NCI-H1436 (cell line): ENCODE measurements around the gene AGAP1.

ENCODE experiments used
- DNase-seq: peaks from one replicate; lab custom pipeline; 2025; lab: John Stamatoyannopoulos, UW

The AGAP1 gene

DNA sequence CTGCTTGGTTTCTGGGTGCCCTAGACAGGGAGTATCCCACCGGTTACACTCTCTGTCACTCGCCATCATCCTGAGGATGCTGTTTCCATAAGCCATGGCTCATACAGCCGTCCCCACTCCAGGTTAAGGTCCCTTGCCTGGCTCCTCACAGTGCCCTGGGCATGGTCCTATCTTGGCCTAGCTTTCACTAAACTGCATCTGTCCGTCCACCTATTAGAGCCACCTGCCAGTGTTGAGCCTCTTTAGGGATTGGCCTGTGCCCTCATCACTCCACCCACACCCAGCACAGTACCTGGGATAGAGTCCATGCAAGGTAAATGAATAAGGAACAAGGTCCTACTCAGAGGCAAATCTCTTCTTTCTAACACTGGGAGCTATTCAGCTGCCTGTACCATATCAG lies 354.2 kb downstream of the AGAP1 start:
- no peak for DNase-seq

DNA sequence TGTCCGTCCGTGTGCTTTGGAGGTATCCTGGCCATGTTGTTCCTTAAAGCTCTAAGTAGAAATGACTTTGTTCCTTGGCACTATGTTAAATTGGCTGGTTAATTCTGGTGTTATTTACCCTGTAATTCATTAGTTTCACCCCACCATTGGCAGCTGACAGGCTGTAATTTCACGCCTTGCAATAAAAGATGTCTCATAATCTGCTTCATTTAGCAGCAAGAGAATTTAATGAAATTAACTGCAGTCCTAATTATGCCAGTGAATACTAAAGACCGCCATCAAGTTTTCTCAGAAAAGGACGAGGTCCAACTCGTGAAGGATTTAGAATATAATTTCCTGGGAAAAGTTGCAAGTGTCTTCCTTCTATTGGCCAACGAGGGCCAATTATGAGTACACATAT lies 355.1 kb downstream of the AGAP1 start:
- no peak for DNase-seq

DNA sequence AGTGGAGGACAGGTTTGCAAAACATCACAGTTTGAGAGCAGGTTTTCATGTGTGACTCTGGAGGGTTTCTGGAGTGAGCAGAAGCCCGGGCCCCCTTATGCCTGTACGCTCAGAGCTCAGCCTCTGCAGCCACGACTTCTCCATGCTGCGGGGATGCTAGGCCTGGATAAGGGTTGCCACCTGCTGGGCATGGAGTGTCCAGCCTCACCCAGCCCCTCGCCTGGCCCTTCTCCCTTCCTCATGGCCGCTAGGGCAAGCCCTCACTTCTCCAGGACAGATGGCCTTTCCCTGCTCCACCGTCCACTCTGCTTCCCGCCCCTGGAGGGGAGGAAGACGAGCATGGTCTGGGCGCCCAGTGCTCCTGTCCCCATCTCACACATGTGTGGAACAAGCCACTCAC lies 355.6 kb downstream of the AGAP1 start:
- DNase-seq: no peak

DNA sequence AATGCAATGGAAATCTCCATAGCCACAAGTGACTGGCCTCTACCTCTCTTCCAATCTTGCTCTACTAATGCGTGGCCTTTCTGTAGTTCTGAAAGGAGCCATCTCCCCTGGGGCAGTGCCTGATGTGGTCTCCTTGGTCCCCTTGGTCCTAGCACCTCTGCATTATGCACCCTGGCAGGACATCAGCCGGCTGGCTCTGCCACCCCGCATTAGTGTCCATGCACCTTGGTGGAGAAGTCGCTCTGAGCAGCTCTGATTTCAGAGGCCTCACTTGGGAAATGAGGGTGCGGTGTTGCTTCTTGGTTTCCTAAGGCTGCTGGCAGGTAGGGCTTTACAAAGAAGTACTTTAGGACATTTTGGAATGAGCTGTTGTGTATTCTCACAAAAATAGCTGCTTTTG lies 356.4 kb downstream of the AGAP1 start:
- DNase-seq: no peak

DNA sequence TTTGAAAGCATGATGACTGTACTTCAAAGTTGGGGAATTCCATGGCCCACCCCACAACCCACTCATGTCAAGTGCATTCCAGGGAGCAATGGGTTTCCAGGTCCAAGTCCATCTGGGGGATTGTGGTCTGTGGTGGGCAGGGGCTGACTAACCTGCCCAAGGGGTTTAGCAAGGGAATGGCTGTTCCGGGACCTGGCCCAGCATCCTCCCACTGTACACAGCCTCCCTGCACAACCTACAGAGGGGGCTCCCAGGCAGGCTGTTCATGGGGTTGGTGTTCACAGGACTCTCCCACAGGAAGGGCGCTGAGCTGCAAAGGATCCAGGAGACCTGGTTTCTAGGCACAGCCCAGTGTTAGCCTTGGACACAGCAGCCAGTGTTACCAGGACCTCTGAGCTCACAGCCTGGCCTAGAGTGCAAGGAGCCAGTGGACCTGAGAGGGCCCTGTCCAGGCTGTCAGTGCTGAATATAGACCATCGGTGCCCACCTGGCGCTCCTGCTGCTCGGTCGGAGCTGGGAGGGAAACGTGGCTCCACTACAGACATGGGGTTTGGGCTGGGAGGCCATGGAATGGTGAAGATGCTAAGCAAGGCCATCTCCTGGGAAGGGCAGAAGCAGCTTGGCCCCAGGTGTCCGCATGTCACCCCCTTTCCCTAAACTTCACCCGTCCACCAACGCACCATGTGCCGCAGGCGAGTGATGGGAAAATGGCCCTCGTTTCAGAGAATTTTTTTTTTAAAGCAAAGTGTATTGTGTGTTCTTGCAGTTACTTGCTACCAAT lies 357.1 kb downstream of the AGAP1 start:
- DNase-seq: no peak

DNA sequence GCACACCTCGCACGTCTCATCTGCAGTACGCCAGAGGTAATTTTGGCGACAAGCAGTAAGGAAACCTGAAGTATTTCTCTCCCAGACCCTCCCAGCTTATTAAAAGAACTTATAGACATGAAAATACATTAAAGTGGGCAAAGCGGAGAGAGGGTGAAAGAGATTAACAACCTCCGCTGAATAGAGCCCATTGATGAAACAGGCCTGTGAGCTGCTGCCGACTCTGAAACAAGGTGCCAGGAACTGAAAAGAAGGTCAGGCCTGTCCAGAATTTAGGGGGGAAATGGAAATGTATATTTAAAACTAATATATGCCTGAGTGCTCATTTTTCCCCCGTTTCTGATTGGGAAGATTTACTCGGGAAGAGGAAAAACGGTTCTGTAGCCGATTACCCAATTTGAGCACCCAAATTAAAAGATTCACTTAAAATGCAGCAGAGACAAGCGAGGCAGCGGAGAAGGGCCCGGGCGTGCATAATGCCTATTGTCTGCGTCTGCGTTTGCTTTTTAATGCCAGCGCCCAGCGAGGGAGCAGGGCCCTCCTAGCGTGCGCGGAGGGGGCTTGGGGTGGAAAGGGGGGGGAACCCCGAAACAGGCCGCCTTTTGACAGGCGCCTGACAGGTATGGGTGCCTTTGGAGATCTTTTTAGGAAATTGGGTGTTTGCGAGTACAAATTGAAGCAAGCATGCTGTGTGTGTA lies 358.1 kb downstream of the AGAP1 start:
- DNase-seq: no peak

DNA sequence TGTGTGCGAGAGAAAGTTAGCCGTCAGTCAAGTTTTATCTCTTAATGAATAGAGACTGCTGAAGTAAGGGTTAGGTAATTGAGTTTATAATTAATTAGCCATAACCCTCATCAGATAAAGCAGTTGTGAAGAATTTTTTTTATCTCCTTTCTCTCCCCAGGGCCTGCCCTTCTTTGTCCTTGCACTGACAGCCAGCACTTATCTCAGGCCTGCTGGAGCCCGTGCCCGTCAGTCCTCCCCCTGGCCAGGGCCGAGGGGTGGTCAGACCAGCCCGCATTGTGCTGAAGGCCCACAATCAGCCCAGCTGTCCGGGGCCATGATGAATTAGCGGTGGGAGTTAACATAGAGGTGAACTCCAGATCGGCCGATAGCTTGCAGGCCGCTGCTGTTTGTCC lies 358.7 kb downstream of the AGAP1 start:
- no peak for DNase-seq

DNA sequence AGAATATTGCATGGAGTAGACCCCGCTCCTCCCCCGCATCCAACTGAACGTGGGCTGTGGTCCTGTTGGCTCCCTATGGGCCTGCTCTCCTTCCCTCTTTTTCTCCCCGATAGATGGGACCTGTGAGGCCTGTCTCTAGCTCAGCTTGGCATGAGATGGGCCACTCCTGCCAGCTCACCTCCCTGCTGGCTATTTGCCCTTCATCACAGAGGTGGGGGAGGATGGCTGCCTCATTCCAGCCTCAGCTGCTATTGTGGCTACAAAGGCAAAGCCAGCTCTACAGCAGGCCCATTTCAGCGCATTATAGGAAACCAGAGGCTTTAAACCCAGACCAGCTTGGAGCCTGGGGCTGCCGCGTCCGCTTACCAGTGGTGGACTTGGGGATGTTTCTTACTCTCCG lies 360.4 kb downstream of the AGAP1 start:
- no peak for DNase-seq

DNA sequence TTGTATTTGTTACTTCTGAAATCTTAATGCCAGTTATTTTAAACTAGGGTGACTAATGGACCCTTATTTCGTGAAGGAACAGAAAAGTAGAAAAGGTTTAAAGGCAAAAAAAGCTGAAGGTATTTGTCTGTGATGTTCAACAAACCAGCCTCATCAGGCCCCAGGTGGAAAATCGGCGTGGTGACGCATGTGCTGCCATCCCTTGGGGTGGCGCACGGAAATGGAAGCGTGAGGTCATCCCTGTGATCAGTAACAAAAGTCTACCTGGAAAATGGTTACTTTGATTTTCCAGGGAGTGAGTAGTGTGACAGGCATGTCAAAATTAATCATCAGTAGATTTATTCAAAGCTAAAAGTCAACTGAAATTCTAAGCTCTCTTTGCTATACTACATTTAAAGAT lies 361.2 kb downstream of the AGAP1 start:
- DNase-seq: no peak

DNA sequence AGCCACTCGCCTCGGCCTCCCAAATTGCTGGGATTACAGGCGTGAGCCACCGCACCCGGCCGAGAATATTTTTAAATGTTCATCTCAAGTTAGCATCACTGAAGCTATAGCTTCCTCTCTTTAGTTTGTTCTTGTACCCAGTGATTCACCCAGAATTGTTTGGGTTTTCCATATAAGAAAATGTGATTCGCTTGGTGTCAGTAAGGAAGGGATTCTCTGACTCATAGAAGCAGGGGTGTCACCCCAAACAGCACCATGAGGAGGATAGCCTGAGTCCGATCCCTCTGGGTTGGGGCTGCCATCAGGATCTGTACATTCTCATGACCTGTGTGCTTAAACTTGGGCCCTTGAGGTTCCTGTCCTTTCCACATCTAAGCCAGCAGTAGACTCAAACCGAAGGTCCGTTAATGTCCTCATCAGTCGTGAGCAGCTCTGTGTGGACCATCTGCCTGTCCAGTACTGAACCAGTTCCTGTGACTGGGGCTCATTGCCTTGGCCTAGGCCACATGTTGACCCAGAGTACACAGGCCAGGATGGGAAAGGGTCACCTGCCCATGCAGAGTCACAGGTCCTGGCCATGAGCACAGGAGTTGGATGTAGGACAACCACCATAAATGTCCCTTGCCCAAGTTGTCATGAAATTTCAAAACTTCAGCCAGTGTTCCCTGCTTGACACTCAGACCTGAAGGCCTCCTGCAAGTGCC lies 362.5 kb downstream of the AGAP1 start:
- no peak for DNase-seq

DNA sequence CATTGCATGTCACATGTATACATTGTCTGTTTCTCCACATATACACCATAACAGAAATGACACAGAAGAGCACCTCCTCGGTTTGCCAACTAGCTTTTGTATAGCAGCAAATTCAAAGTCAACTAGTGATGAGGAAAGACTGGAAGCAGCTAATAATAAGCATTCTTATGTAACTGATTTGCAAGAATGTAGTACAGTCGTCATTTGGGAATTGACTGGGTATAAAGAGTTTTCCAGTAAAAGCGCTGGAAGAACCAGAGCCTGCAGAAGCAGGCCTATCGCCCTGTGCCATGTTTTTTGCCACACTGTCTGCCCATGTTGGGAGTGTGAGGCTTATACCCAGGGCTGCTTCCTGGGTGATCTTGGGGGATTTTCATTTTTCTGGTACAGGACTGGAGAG lies 363.8 kb downstream of the AGAP1 start:
- DNase-seq: no peak

DNA sequence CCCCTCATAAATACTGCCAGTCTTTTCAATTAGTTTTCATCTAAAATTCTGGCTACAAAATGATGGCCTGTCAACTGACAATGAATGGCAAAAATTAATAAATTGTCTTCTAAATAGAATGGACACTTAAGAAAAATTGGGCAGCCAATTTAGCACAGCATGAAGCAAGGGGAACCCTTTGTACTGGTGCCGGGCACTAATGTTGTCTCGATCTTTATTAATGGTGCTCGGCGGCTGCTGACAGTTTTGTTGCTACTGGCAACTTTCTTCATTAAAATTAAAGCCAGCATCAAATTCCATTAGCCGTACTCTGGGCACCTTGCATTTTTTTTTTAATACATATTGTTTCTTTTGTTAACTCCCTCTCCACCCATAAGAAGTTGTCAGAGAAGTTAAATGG lies 365.0 kb downstream of the AGAP1 start:
- DNase-seq: no peak

DNA sequence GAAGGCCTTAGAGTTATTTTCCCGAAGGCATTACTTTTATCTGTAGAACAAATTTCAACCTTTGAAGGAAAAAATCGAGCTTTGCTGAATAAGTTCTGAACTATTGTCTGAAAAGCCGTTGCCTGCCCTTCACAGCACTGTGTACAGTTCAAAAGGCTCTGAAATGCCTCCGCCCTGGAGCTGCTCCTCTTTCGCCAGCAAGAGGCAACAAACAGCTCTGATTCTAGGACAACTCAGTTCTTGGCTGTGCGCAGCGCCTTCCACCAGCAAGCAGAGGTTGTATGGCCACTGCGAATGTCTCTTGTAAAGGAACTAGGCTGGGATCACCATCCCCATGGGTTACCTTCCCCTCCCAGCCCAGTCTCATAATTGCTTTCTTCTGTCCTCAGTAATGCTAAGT lies 365.8 kb downstream of the AGAP1 start:
- DNase-seq: no peak

DNA sequence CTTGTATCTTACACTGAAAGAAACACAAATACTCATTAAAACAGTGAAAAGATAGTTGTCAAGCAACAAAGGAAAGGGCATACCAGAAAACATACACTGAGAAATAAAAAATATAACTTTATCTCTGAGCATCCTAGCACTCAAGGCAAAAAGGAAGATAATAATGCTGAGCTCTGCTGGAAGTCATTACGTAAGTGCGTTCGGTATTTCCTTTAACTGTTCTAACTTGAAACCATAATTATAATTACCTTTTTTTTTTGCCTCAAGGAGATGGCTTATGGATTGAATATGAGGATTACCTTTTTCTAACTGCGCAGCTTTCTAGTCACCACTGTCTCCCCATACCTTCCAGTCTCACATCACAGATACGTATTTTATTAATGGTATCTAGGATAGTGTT lies 366.3 kb downstream of the AGAP1 start:
- DNase-seq: no peak

DNA sequence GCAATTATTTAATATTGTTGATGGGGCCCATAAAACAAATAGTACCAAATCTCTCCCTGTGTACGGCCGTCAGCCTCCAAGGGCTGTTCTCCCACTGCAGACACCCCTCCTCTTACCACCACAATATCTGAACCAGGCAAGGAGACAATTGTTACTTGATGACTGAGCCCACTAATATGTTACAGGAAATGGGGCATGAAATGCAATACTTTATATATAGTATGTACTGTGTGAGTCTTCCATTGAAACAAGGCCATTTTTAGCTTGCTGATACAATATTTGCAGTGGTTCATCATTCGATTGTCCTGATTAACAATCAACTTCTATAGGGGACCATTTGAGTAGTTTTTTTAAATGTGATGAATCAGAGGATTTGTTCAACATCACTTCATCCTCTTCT lies 367.0 kb downstream of the AGAP1 start:
- no peak for DNase-seq

DNA sequence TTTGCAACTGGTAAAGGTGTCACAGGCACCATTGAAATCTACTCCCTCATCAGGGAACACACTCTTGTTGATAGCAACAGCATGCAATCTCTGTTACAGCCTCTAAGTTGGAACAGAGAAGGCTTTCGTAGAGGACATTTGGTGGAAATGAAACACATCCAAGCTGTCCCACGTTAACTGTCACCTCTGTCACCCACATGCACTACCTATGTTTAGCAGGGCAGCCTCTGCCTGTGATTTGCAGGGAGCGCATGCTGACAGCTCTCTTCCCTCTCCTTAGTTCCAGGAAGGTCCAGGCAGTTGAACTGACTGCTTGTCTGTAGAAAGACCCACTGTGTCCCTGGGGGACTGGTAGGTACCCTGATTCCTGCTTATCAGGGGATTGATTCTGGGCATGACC lies 367.5 kb downstream of the AGAP1 start:
- DNase-seq: no peak

DNA sequence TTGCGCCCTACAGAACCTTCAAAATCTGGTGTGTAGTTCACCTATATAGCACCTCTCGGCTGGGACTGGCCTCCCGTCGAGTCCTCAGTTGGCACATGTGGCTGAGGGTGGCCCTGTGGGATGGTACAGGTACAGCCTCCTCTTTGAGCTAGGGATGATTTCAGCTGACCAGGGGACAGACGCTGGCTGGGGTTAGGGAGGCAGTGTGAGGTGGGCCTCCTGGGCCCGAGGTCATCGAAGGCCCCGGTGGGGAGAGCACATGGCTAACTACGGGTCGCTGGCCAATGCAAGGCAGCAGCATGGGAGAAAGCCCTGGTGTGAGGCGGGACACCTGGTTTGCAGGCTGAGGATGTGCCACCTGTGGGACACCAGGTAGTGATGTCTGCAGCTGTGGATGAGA lies 369.6 kb downstream of the AGAP1 start:
- DNase-seq: no peak

DNA sequence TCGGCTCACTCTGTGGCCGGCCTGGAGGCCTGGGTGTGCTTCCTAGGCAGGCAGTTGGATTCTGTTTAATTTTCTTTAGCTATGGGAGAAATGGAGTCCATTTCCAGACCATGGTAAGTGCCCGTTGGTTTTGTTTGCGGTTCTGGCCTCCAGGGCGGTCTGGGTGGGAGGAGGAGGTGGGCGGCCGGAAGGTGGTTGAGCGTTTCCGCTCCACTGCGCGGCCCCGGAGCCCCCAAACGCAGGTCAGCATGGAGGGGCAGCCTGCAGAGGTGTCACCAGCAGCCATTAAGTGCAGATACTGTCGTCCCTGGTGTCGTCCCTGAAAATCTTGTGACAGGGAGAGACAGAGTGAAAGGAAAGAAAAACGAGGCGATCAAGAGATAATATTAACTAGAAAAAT lies 370.5 kb downstream of the AGAP1 start:
- DNase-seq: no peak

DNA sequence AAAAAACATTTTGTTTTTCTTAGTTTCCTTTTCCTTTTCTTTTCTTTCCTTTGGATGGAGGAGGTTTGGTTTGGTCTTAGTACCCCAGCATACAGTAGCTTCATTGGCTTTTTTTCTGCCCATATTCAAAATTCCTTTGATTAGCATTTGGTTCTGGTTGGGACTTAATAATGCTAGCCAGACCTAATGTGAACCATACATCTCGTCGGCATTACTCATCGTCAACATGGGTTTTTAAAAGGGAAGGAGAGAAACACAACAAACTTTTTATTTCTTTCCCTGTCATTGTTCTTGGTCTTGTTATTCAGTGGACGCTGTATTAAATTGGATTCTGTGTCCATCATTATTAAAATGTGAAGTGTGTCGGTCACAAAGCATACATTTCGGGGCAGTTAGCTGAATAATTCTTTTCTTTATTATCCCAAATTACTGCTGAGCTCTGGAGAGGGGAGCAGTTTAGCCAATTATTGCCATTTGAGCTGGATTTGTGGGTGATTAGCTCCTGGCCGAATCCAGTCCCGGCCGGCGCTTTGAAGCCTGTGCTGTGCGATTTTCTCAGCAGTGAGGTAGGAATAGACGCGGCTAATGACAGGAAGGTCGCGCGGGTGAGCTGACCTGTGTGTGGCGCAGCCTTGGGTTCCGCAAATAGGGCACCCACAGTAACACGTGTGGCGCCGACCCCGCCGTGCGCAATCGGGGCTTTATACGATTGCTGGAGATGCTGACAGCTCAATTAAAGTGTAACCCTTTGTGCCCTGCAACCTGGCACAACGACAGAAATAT lies 371.1 kb downstream of the AGAP1 start:
- no peak for DNase-seq

DNA sequence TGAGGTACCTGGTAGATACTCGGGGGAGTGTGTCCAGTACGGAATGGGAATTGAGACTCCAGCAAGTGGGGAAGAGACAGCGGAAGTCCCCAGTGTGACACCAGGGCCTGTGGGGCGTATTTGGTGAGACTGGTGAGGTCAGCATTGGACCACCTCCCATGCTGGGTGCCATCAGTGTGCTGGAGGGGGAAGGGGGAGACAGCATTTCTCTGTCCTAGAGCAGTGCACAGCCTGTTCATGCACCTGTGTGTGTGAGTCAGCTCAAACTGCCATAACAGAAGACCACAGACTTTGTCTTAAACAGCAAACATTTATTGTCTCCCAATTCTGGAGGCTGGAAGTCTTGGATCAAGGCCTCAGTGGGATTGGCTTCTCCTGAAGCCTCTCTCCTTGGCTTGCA lies 372.5 kb downstream of the AGAP1 start:
- DNase-seq: no peak

DNA sequence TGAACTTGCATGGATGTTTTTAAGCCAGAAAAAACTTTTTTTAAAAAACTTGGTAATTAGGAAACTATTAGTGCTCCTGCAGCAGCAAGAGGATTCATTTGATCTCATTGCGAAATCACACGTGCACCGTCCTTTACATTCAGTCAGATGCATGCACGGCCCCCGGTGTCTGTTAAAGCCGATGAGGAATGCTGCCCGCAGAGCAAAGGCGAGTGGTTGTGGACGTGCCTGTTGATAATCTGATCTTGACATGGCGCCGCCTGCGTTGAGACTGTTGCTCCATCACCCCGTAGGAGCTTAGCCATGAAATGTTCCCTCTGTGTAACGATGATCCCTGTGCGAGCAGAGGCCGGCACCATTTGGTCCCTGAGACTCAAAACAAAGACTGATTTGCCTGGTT lies 374.4 kb downstream of the AGAP1 start:
- no peak for DNase-seq

DNA sequence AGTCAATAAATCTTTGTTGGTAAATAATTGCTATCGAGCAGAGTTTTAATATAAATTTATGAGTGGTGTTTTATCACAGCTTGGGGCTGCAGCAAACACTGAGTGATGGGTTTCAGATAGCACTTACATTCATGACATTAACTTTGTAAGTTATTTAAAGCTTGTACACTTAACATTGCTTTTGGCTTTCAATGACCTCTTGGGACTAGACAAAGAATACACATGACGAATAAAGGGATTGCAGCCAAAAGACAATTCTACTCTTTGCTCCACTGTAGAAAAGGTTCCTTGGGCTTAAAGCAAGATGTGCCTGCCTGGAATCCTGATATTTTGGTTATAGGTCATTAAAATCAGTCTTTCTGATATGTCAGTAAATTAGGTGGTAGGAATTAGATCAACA lies 374.8 kb downstream of the AGAP1 start:
- DNase-seq: no peak

DNA sequence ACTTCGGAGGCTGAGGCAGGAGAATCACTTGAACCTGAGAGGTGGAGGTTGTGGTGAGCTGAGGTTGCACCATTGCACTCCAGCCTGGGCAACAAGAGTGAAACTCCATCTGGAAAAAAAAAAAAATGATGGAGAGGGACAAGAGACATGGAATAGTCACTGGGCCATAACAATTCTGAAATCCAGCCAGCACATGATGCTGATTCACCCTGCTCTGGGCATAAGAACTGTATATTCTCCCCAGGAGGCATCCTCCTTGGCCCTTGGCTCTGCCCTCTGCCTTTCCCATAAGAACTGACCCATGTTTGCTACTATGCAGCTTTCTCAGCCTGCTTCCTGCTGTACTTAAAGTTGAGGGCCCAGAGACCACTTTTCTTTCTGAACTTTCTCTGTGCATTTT lies 376.7 kb downstream of the AGAP1 start:
- no peak for DNase-seq
